ENCODE results near the gene OR10G2.

Gene OR10G2

GRCh38 chr14:21672116-21672515, 37.4 kb upstream of the OR10G2 start:
- TF ChIP-seq REST (IDR thresholded peaks at IDR 0.05; ENCODE audit: low read depth), result no peak
- TF ChIP-seq ZBTB7A (IDR thresholded peaks at IDR 0.05; ENCODE audit: low read depth), result no peak
- TF ChIP-seq USF1 (IDR thresholded peaks at IDR 0.05), result no peak

- TF ChIP-seq EP300 (IDR thresholded peaks at IDR 0.05; ENCODE audit: borderline replicate concordance), result no peak
- no peak for TF ChIP-seq FOXM1 (IDR thresholded peaks at IDR 0.05; ENCODE audit: borderline replicate concordance, low read depth)
- no peak for TF ChIP-seq USF1 (IDR thresholded peaks at IDR 0.05)
- TF ChIP-seq EGR1 (IDR thresholded peaks at IDR 0.05), result no peak
- TF ChIP-seq TCF12 (IDR thresholded peaks at IDR 0.05; ENCODE audit: low read depth), result no peak
- no peak for TF ChIP-seq TEAD4 (IDR thresholded peaks at IDR 0.05)
- no peak for TF ChIP-seq RAD21 (IDR thresholded peaks at IDR 0.05; ENCODE audit: low read depth)
- no peak for TF ChIP-seq ZBTB7A (IDR thresholded peaks at IDR 0.05; ENCODE audit: low read depth)
- no peak for TF ChIP-seq MAX (IDR thresholded peaks at IDR 0.05)
- TF ChIP-seq NFIC (IDR thresholded peaks at IDR 0.05), result no peak
- TF ChIP-seq TAF1 (IDR thresholded peaks at IDR 0.05; ENCODE audit: low read depth), result no peak
- TF ChIP-seq YY1 (IDR thresholded peaks at IDR 0.05; ENCODE audit: low read depth), result no peak
- no peak for TF ChIP-seq CREB1 (IDR thresholded peaks at IDR 0.05; ENCODE audit: low read depth)
- TF ChIP-seq REST (IDR thresholded peaks at IDR 0.05; ENCODE audit: low read depth), result no peak
These were observed 36.6 kb upstream of the OR10G2 start for GRCh38 chr14:21671371-21671770.

- TF ChIP-seq CEBPB (IDR thresholded peaks at IDR 0.05) (no peak), FOXM1 (IDR thresholded peaks at IDR 0.05; ENCODE audit: borderline replicate concordance, low read depth) (no peak), EGR1 (IDR thresholded peaks at IDR 0.05) (no peak), EP300 (IDR thresholded peaks at IDR 0.05; ENCODE audit: borderline replicate concordance) (no peak), REST (IDR thresholded peaks at IDR 0.05; ENCODE audit: low read depth) (no peak), ZBTB7A (IDR thresholded peaks at IDR 0.05; ENCODE audit: low read depth) (no peak), TEAD4 (IDR thresholded peaks at IDR 0.05) (no peak)
These were observed 34.5 kb upstream of the OR10G2 start for GRCh38 chr14:21669284-21669683.

GRCh38 chr14:21668377-21668776, 33.6 kb upstream of the OR10G2 start:
- TF ChIP-seq RAD21 (IDR thresholded peaks at IDR 0.05; ENCODE audit: low read depth) (no peak), TCF12 (IDR thresholded peaks at IDR 0.05; ENCODE audit: low read depth) (no peak), ZBTB7A (IDR thresholded peaks at IDR 0.05; ENCODE audit: low read depth) (no peak), EP300 (IDR thresholded peaks at IDR 0.05; ENCODE audit: borderline replicate concordance) (no peak), TEAD4 (IDR thresholded peaks at IDR 0.05) (no peak), CEBPB (IDR thresholded peaks at IDR 0.05) (no peak), TAF1 (IDR thresholded peaks at IDR 0.05; ENCODE audit: low read depth) (no peak), USF1 (IDR thresholded peaks at IDR 0.05) (no peak), CREB1 (IDR thresholded peaks at IDR 0.05; ENCODE audit: low read depth) (no peak), FOXM1 (IDR thresholded peaks at IDR 0.05; ENCODE audit: borderline replicate concordance, low read depth) (no peak), MAX (IDR thresholded peaks at IDR 0.05) (no peak), EGR1 (IDR thresholded peaks at IDR 0.05) (no peak), NFIC (IDR thresholded peaks at IDR 0.05) (no peak), YY1 (IDR thresholded peaks at IDR 0.05; ENCODE audit: low read depth) (no peak), REST (IDR thresholded peaks at IDR 0.05; ENCODE audit: low read depth) (no peak)
